Muscle layer of duodenum (tissue), 2 donors: ENCODE data around the gene ZNF273.

ENCODE experiments used
- H3K27ac ChIP-seq: one replicate; pipeline ENCODE4 v1.7.0; 2013; ENCODE audit warnings: mild to moderate bottlenecking, low read length
- H3K27me3 ChIP-seq: one replicate; pipeline ENCODE4 v1.7.0; 2013; ENCODE audit warnings: low read depth, mild to moderate bottlenecking, control low read depth, low read length
- H3K36me3 ChIP-seq, 2 donors: one replicate each; pipeline ENCODE4 v1.7.0; 2013; ENCODE audit warnings: low read length in 2 of 2, control low read depth in 1 of 2, mild to moderate bottlenecking in 1 of 2; ENCODE audit not compliant: insufficient read depth in 2 of 2, control insufficient read depth in 1 of 2
- H3K4me1 ChIP-seq, 2 donors: one replicate each; pipeline ENCODE4 v1.7.0; 2013; ENCODE audit warnings: low read length in 2 of 2, mild to moderate bottlenecking in 2 of 2, control low read depth in 1 of 2, moderate library complexity in 1 of 2; ENCODE audit not compliant: insufficient read depth in 2 of 2, control insufficient read depth in 1 of 2
- H3K4me3 ChIP-seq, 2 donors: one replicate each; pipeline ENCODE4 v1.7.0; 2013; ENCODE audit warnings: low read length in 2 of 2, low read depth in 1 of 2, mild to moderate bottlenecking in 1 of 2
- H3K9me3 ChIP-seq, 2 donors: one replicate each; pipeline ENCODE4 v1.7.0; 2013; ENCODE audit warnings: low read length in 2 of 2, control low read depth in 1 of 2, mild to moderate bottlenecking in 1 of 2; ENCODE audit not compliant: control insufficient read depth in 1 of 2
- donor health status: healthy.

The ZNF273 gene

GRCh38 chr7:64959072-64959747 is 56.1 kb downstream of the ZNF273 start:
- H3K4me1 ChIP-seq: peaks cover 0 to 3% of the 10 kb centered on the region in 2 donors

GRCh38 chr7:64965594-64965993 is 62.5 kb downstream of the ZNF273 start:
- Histone ChIP-seq H3K4me3 (no peak overlapping the region), H3K27ac (no peak overlapping the region), H3K4me1 (no peaks in the 10 kb centered on the region), H3K36me3 (no peaks in the 10 kb centered on the region), H3K9me3 (peaks cover 0 to 3% of the 10 kb centered on the region in 2 donors), H3K27me3 (no peaks in the 10 kb centered on the region)

More at GRCh38 chr7:64959072-64959747, 56.1 kb downstream of the ZNF273 start:
- Histone ChIP-seq H3K4me3 (no peak overlapping the region), H3K27me3 (no peaks in the 10 kb centered on the region), H3K27ac (no peak overlapping the region), H3K36me3 (no peaks in the 10 kb centered on the region), H3K9me3 (no peaks in the 10 kb centered on the region)

- Histone ChIP-seq H3K27ac (no peak overlapping the region), H3K4me1 (no peaks in the 10 kb centered on the region), H3K9me3 (peaks cover 42 to 52% of the 10 kb centered on the region in 2 donors), H3K4me3 (peak overlapping the region in 1 of 2 donors; percentile 32), H3K36me3 (peaks cover 15 to 49% of the 10 kb centered on the region in 2 donors), H3K27me3 (no peaks in the 10 kb centered on the region)
Measured at GRCh38 chr7:64978497-64979203, 75.6 kb downstream of the ZNF273 start.
